Measurements from ENCODE around the gene MAP6. TPM values are rescaled to one million over a fixed set of nuclear protein-coding genes. Genes with fewer than 3 reads are reported as not detected.
"Not testable (repeated sequence)": the region's sequence is repeated elsewhere in the genome, so short reads cannot be mapped to it uniquely, and the experiment has no call there.

Gene MAP6
- under 1 TPM in 1 of 2 donors, not detected in 1; 0.06 TPM for total RNA-seq

GRCh38 chr11:75668451-75669297 is at the start of gene MAP6:
TSS of gene MAP6 (minus strand) at chr11:75669038. CDS start at chr11:75668369, 669 bp downstream.
- peak in 1 of 2 donors; percentile 45 for DNase-seq (ENCODE audit: low spot score in 2 of 2)
- Mint-ChIP-seq H3K9me3 (peaks cover 0 to 5% of the 10 kb centered on the region in 2 donors), H3K27ac (peak within 1 kb of the TSS in 1 of 2 donors; percentile 91), H3K36me3 (peaks cover 0 to 21% of the 10 kb centered on the region in 2 donors)
- peak; percentile 46 to 55 for ATAC-seq

- H3K27ac Mint-ChIP-seq = no peak within 1 kb of the TSS
- ATAC-seq = no peak
- H3K36me3 Mint-ChIP-seq = no peaks in the 10 kb centered on the region
- H3K9me3 Mint-ChIP-seq = no peaks in the 10 kb centered on the region
- DNase-seq (ENCODE audit: low spot score in 2 of 2) = no peak
Observed at GRCh38 chr11:75717608-75718418, 49.0 kb upstream of the MAP6 start, which contains the start of gene MOGAT2. TSS of gene MOGAT2 (plus strand) at chr11:75717838. CDS start at chr11:75717889, 51 bp downstream.

GRCh38 chr11:75716659-75717058 is 47.8 kb upstream of the MAP6 start:
- ATAC-seq = no peak
- DNase-seq (ENCODE audit: low spot score in 2 of 2) = no peak
- Mint-ChIP-seq H3K27ac (no peak overlapping the region), H3K9me3 (no peaks in the 10 kb centered on the region), H3K36me3 (no peaks in the 10 kb centered on the region)

DNA sequence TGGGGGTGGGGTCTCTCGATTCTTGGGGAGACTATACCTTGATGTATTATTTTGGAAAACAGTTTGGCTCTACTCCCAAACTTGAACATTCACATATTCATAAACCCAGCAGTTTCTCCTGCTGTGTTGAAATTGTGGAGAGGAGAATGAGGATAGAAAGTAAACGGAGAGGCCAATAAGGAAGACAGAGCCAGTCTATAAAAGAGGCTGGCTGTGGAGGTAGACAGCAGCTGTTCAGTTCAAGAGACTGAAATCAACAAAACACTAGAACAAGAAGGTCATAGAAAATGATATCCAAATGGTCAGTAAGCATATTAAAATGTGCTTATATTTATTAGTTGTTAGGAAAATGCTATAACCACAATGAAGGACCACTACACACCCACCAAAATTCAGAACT is 46.9 kb upstream of the MAP6 start:
- H3K9me3 Mint-ChIP-seq = no peaks in the 10 kb centered on the region
- DNase-seq (ENCODE audit: low spot score in 2 of 2) (no peak), ATAC-seq (no peak)
- H3K36me3 Mint-ChIP-seq = no peaks in the 10 kb centered on the region
- H3K27ac Mint-ChIP-seq = no peak overlapping the region

GRCh38 chr11:75714211-75714610 is 45.4 kb upstream of the MAP6 start:
- Mint-ChIP-seq H3K27ac (no peak overlapping the region), H3K36me3 (no peaks in the 10 kb centered on the region), H3K9me3 (no peaks in the 10 kb centered on the region)
- DNase-seq (ENCODE audit: low spot score in 2 of 2) (no peak), ATAC-seq (no peak)

DNA sequence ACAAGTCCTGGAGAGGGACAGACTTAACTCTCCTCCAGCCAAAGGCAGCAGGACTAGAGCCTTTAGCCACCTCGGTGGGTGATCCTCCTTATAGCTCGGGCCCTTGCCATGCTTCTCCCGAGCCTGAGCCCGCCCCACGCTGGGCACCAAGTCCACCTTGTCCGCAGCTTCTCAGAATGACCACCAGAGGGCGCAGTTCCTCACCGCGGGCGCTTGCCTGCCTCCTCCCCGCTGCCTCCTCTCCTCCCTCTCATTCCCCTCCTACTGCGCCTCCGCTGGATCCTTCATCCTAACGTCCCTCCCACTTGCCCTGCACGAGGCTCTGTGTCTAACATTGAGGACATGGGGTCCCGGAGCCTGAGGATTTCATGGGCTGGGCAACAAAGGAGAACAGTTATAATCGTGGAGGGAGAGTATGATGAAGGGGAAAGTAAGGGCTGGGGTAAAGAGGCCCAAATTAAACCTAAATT is 37.5 kb upstream of the MAP6 start:
- Mint-ChIP-seq H3K36me3 (no peaks in the 10 kb centered on the region), H3K27ac (no peak overlapping the region), H3K9me3 (no peaks in the 10 kb centered on the region)
- DNase-seq (ENCODE audit: low spot score in 2 of 2) (peak; percentile 64 to 71), ATAC-seq (peak; percentile 97)

DNA sequence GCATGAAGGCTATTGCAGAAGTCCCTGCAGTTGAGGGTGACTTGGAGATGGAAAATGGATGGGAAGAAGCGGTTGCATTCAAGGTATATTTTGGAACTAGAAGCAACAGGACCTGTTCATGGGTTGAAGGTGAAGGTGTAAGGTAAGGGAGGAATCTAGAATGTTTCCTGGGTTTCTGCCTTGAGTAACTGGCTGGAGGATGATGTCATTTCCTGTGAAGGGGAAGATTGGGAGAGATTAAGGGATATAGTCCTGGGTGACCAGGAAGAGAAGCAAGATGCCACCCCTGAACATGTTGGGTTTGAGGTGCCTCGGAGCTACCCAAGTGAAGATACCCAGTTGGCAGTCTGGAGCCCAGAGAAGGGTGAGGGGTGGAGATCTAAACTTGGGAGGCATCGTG is 36.7 kb upstream of the MAP6 start:
- Mint-ChIP-seq H3K36me3 (no peaks in the 10 kb centered on the region), H3K27ac (no peak overlapping the region), H3K9me3 (no peaks in the 10 kb centered on the region)
- ATAC-seq = no peak
- DNase-seq (ENCODE audit: low spot score in 2 of 2) = no peak

DNA sequence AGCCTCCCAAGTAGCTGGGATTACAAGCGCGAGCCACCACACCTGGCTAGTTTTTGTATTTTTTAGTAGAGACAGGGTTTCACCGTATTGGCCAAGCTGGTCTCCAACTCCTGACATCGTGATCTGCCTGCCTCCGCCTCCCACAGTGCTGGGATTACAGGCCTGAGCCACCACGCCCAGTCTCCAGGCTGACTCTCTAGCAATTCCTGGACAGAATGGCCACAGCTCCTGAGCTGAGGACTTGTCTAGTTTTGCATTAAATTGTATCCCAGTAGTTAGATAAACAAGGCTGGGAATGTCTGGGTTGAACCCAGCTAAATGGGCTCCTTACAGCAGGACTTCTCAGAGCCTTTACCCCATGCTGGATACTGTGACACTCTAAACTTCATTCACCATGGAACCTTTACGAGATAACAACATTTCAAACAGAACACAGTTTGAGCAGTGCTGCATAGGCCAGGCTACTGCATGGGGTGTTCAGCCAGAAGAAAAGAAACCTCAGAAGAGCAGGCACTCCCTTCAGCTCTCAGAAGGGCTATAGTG is 34.9 kb upstream of the MAP6 start:
- Mint-ChIP-seq H3K36me3 (no peaks in the 10 kb centered on the region), H3K9me3 (no peaks in the 10 kb centered on the region), H3K27ac (no peak overlapping the region)
- ATAC-seq (no peak), DNase-seq (ENCODE audit: low spot score in 2 of 2) (no peak)

GRCh38 chr11:75700940-75701339 is 32.1 kb upstream of the MAP6 start:
- ATAC-seq (no peak), DNase-seq (ENCODE audit: low spot score in 2 of 2) (no peak)
- Mint-ChIP-seq H3K9me3 (no peaks in the 10 kb centered on the region), H3K27ac (no peak overlapping the region), H3K36me3 (no peaks in the 10 kb centered on the region)

DNA sequence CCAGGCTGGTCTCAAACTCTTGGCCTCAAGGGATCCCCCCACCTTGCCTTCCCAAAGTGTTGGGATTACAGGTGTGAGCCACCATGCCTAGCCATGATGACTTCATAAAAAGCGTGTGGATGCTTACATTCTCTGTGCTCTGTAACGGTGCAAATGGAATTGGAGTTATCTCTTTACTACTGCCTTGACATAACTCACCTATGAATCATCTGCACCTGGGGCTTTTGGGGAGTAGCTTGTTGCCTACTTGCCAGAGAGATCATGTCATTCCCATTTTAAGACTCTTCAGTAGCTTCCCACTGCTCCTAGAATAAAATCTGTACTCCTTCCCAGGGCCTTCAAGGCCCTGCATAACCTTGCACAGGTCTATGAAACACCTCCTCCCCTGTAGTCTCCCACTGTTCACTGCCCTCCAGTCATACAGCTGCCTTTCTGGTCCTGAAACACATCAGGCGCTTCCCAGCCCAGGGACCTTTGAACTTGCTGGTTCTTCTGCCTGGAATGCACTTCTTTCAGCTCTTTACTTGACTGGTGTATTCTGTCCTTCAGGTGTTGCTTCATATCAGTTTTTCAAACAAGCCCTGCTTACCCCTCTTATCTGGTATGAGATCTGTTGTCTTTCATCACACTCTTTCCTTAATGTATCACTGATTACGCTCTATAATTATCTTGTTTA is 29.2 kb upstream of the MAP6 start:
- no peaks in the 10 kb centered on the region for H3K9me3 Mint-ChIP-seq
- H3K36me3 Mint-ChIP-seq = no peaks in the 10 kb centered on the region
- ATAC-seq (no peak), DNase-seq (ENCODE audit: low spot score in 2 of 2) (no peak)
- H3K27ac Mint-ChIP-seq = no peak overlapping the region

DNA sequence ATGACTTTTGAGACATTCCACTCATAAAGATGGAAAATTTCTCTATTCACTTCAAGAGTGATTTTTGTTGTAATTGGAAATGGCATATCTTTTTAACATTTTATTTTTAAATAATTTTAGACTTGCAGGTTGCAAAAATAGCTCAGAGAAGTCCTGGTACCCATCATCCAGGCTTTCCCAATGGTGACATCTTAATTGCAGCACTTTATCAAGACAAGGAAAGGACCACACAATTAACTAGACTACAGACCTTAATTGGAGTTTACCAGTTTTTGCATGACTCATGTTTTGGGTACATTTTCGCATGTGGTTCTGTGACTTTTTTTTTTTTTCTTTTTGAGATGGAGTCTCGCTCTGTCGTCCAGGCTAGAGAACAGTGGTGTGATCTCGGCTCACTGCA is 23.0 kb upstream of the MAP6 start:
- Mint-ChIP-seq H3K27ac (no peak overlapping the region), H3K9me3 (peaks cover 1 to 5% of the 10 kb centered on the region in 2 donors), H3K36me3 (peaks cover 0 to 7% of the 10 kb centered on the region in 2 donors)
- no peak for DNase-seq (ENCODE audit: low spot score in 2 of 2)
- no peak for ATAC-seq

GRCh38 chr11:75689863-75690609 is 21.2 kb upstream of the MAP6 start:
- ATAC-seq = peak; percentile 85
- peaks cover 12 to 17% of the 10 kb centered on the region in 2 donors for H3K9me3 Mint-ChIP-seq
- no peak for DNase-seq (ENCODE audit: low spot score in 2 of 2)
- H3K27ac Mint-ChIP-seq = peak overlapping the region; percentile 31 to 73
- H3K36me3 Mint-ChIP-seq = peaks cover 11 to 23% of the 10 kb centered on the region in 2 donors

DNA sequence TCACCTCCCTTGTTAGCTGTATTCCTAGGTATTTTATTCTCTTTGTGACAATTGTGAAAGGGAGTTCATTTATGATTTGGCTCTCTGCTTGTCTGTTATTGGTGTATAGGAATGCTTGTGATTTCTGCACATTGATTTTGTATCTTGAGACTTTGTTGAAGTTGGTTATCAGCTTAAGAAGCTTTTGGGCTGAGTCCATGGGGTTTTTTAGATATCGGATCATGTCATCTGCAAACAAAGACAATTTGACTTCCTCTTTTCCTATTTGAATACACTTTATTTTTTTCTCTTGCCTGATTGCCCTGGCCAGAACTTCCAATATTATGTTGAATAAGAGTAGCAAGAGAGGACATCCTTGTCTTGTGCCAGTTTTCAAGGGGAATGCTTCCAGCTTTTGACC is 15.0 kb upstream of the MAP6 start:
- H3K27ac Mint-ChIP-seq; ATAC-seq; DNase-seq (ENCODE audit: low spot score in 2 of 2): not testable (repeated sequence)
- Mint-ChIP-seq H3K36me3 (peaks cover 18 to 29% of the 10 kb centered on the region in 2 donors), H3K9me3 (peaks cover 17% of the 10 kb centered on the region in 2 donors)

DNA sequence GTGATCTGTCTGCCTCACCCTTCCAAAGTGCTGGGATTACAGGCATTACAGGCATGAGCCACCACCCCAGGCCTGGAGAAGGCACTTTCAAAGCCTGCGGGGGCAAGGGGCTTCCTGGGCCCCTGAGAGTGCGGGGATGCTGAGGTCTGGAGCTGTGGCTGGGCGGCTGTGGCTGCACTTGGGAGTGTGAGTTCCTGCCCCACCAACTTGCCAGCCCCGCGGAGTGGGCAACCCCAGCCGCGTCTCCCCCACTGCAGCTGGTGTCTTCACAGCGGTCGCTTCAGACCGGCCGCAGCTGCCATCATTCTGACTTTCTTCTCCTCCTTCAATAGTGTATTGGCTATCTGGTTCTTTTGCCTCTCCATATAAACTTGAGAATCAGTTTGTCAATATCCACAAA is 10.7 kb upstream of the MAP6 start:
- ATAC-seq (no peak), DNase-seq (ENCODE audit: low spot score in 2 of 2) (no peak)
- peaks cover under 1 to 4% of the 10 kb centered on the region in 2 donors for H3K9me3 Mint-ChIP-seq
- H3K36me3 Mint-ChIP-seq = peaks cover 1 to 2% of the 10 kb centered on the region in 2 donors
- H3K27ac Mint-ChIP-seq = no peak overlapping the region

- ATAC-seq = no peak
- DNase-seq (ENCODE audit: low spot score in 2 of 2) = no peak
- no peak overlapping the region for H3K27ac Mint-ChIP-seq
- H3K36me3 Mint-ChIP-seq = no peaks in the 10 kb centered on the region
- peaks cover 0 to 3% of the 10 kb centered on the region in 2 donors for H3K9me3 Mint-ChIP-seq
Observed at GRCh38 chr11:75678620-75679259, 9.9 kb upstream of the MAP6 start.

All from activated naive CD4-positive, alpha-beta T cell treated with anti-CD3 and anti-CD28 coated beads, Interleukin-2, amount 50 U/mL, for 72 hours (primary cell).